Stimulated activated CD4-positive, alpha-beta T cell treated with anti-CD3 and anti-CD28 coated beads, Interleukin-1b, Interleukin-23, amount 100 ng/mL, for 24 hours (primary cell): Measurements from ENCODE around the gene RHOT1.

Experiments used
- DNase-seq, 4 experiments: peaks; one replicate each; pipeline ENCODE4 v3.0.0-alpha.2; 2020; ENCODE audit warnings: low read depth in 4 of 4, low spot score in 1 of 4

The RHOT1 gene

DNA sequence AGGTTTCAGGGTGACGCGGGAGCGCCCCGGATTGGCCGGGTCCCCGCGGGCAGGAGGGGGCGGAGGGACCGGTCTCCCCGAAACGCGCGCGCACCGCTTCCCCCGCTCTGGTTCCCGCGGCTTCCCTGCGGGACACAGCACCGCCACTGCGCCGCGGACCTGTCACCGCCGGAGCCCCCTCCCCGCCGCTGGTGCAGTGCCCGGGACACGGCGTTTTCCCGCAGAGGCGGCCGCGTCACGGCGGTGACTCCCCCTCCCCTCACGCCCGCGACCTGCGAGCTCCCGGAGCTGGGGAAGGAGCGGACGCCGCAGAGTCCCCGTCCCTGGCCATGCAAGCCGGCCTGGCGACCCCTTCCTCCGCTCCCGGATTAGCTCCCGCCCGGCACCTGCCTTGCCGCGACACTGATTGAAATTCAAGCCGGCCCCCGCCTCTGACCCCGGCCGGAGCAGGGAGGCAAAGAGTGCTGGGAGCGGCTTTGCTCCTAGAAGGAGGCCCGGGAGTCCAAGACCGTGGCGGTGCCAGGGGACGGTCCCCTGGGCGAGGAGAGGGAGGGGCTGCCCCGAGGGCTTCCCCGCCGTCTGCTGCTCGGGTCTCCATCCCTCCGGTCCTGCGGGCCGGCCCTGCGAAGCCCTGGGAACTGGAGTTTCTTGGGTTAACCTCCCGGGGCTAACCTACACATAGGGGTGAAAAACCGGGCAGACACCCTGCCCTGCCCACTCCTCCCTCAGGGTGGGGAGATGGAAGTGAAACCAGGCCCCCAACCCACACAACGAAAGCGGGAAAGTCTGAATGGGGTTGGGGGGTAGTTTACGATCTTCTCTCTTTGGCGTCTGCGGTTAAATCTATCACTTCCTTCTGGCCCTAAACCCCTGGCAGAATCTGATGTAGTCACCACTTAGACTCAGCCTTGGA, 124.3 kb downstream of the RHOT1 start:
- no peak for DNase-seq

DNA sequence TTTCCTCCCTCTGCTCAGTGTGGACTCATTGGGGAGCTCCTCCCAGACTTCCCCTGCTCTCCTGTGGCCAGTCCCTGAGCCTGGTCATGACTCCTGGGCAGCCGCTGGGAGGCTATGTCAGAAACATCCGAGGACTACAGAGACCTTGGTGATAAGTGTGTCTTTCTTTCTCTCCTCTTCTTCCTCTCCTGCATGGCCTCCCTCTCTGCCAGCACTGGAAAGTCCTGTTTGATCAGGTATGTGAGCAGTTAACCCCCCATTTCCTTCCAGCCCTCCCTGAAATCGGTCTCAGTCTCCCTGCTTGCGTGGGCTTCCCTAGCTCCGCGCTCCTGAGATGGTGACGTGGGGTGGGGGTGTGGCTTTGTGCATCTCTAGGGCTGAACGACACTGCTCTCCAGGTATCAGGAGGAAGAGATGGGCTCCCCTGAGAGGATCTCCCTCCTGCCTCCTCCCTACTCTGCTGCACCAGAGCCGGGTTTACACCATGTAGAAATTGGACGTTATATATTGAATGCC, 125.4 kb downstream of the RHOT1 start:
- peak in 1 of 4 experiments; percentile 14 for DNase-seq

DNA sequence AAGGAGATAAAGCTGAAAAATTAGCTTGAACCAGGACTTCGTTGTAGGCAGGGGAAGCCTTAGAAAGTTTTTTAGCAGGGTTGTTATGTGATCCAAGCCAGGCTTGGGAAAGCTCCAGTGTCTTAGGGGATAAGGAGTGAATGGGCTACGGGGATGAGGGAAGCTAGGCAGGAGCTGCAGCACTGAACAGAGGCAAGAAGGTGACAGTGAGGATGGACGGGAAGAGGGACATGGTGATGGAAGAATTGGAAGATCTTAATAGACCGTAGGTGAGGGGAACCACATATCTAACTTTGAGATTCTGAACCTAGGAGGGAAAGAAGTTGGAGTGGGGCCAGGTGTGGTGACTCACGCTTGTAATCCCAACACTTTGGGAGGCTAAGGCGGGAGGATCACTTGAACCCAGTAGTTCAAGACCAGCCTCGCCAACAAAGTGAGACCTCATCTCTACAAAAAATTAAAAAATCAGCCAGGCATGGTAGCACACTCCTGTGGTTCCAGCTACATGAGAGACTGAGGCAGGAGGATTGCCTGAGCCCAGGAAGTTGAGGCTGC, 126.5 kb downstream of the RHOT1 start:
- DNase-seq = no peak

DNA sequence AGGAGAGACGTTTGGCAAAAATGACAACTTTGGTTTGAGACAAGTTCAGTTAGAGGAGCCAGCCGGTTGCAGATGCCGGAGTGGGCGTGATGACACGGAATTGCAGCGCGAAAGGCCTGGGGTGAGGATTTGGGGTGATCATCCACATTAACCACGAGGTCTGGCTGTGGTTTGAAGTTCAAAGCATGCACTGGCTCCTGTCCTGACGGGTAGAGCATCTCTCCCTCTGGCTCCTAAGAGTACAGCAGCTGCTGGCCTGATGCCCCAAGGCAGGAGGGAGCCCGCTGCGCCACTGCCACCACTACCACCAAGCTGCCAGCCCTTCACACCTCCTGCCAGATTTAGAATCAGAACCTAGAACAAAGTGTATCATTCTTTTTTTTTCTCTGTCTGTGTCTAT, 127.1 kb downstream of the RHOT1 start:
- no peak for DNase-seq

DNA sequence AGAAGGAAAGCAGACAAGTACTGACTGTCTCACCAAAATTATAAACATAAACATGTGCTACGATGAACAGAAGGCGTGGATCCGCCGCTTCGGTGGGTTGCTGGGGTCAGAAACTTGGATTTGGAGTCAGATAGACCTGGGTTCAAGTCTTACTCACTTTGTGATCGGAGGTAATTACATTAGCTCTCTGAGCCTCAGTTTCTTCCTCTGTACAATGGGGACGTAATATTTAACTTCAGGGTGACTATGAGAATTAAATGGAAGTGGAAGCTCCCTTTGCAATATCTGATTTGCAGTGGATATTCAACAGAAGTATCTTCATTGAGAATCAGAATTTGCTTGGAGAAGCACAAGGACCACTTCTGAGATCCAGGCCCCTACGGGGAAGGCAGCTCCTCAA, 129.5 kb downstream of the RHOT1 start:
- no peak for DNase-seq

DNA sequence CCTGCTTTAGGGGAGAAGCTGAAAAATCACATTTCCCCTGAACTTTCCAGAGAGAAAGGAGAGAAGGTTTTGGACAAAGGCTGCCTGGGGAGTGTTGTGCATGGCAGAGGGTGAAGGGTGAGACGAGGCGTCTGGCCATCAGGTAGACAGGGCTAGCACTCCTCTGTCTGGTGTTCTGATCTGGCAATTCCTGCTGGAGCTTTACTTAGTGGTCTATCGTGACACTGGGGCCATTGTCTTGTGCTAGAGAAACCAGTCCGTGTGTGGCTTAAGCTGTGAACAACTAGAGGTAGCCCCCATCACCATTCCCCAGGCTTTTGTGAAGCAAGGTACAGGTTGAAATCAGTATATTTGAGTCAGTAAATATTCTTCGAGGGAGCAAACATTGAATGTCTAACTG, 131.8 kb downstream of the RHOT1 start:
- no peak for DNase-seq

DNA sequence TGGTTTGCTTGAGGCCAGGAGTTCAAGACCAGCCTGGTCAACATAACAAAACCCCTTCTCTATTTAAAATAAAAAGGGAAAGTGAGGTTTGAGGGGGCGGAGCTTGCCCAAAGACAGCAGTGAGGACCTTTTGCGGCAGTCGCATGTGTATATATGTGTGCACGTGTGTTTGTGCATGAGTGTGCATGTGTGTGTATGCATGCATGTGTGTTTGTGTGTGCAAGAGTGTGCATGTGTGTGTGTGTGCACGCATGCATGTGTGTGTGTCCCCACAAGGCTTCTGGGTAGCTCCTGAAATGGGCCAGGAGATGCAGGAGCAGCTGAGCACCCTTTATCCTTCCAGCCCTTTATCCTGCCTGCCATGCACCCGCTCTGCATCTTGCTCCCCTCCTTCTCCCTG, 132.3 kb downstream of the RHOT1 start:
- no peak for DNase-seq
